ENCODE data around the gene TRIAP1. TPM values are rescaled to one million over a fixed set of nuclear protein-coding genes. Genes with fewer than 3 reads are reported as not detected.
A peak's percentile ranks its signal among the peaks of the same experiment; 100 is the strongest.

The TRIAP1 gene
- total RNA-seq, 4 donors from 2014 or later = 11.3 to 21.6 (median 16.2) TPM

- no peak for DNase-seq (ENCODE audit: low spot score)
- no peak for TF ChIP-seq CTCF (IDR thresholded peaks at IDR 0.05)
- ATAC-seq (ENCODE audit: low FRiP score) = no peak
Observed at GRCh38 chr12:120399531-120399930, 46.7 kb downstream of the TRIAP1 start.

- TF ChIP-seq CTCF (IDR thresholded peaks at IDR 0.05) = no peak
- no peak for ATAC-seq (ENCODE audit: low FRiP score)
Observed at GRCh38 chr12:120397824-120398540, 48.2 kb downstream of the TRIAP1 start.

GRCh38 chr12:120394483-120395367 lies 51.5 kb downstream of the TRIAP1 start:
- no peak for TF ChIP-seq CTCF (IDR thresholded peaks at IDR 0.05)
- peak; percentile 77 for ATAC-seq (ENCODE audit: low FRiP score)
- DNase-seq (ENCODE audit: low spot score) = no peak

More at GRCh38 chr12:120397824-120398540, 48.2 kb downstream of the TRIAP1 start:
- no peak for DNase-seq (ENCODE audit: low spot score)

Other genes starting within 250 kb of the TRIAP1 start
- gene RPLP0, start 245.3 kb downstream of the TRIAP1 start, total RNA-seq = 1,000 to 10,000 TPM; 2,289 to 4,489 (median 2,885) TPM
- gene PXN, start 180.7 kb downstream of the TRIAP1 start, total RNA-seq = 100 to 1,000 TPM in 1 of 4 donors, 10 to 100 TPM in 3; 40.0 to 151 (median 73.1) TPM
- under 1 TPM; under 0.01 TPM for gene RNU4-2, start 154.5 kb downstream of the TRIAP1 start, total RNA-seq
- under 1 TPM in 2 of 4 donors, not detected in 2; under 0.01 TPM for gene RNU4-1, start 153.1 kb downstream of the TRIAP1 start, total RNA-seq
- gene SIRT4, start 144.1 kb downstream of the TRIAP1 start, total RNA-seq = 1 to 10 TPM in 3 of 4 donors, not detected in 1; 1.3 to 2.4 (median 1.4) TPM
- gene PLA2G1B, start 118.6 kb downstream of the TRIAP1 start, total RNA-seq = not detected
- 1 to 10 TPM in 1 of 4 donors, under 1 TPM in 2, not detected in 1; 0.13 to 2.0 (median 0.37) TPM for gene MSI1, start 77.2 kb downstream of the TRIAP1 start, total RNA-seq
- gene COX6A1, start 8.3 kb downstream of the TRIAP1 start, total RNA-seq = 100 to 1,000 TPM; 374 to 751 (median 529) TPM
- gene GATC, start 60 bp upstream of the TRIAP1 start, total RNA-seq = 10 to 100 TPM; 22.8 to 30.7 (median 24.2) TPM
- gene SRSF9, start 23.4 kb upstream of the TRIAP1 start, total RNA-seq = 10 to 100 TPM; 62.3 to 88.7 (median 71.4) TPM
- 100 to 1,000 TPM; 142 to 209 (median 175) TPM for gene DYNLL1, start 49.7 kb upstream of the TRIAP1 start, total RNA-seq
- gene COQ5, start 82.8 kb upstream of the TRIAP1 start, total RNA-seq = 10 to 100 TPM; 14.4 to 31.2 (median 25.4) TPM
- 100 to 1,000 TPM; 124 to 217 (median 167) TPM for gene RNF10, start 88.0 kb upstream of the TRIAP1 start, total RNA-seq
- gene POP5, start 135.0 kb upstream of the TRIAP1 start, total RNA-seq = 10 to 100 TPM; 20.9 to 44.6 (median 34.3) TPM
- 10 to 100 TPM in 2 of 4 donors, 1 to 10 TPM in 2; 2.1 to 14.7 (median 6.6) TPM for gene CABP1, start 194.2 kb upstream of the TRIAP1 start, total RNA-seq
- gene MLEC, start 240.8 kb upstream of the TRIAP1 start, total RNA-seq = 100 to 1,000 TPM in 1 of 4 donors, 10 to 100 TPM in 3; 84.8 to 121 (median 91.7) TPM